Lung (tissue), 12 donors: Measurements from ENCODE around the gene ACSL5. TPM values are rescaled to one million over a fixed set of nuclear protein-coding genes. Genes with fewer than 3 reads are reported as not detected.
A peak's percentile ranks its signal among the peaks of the same experiment; 100 is the strongest.

ENCODE experiments used
- ATAC-seq: fragments of 200-7000 bp; cut with Tn5 transposase; one replicate; pipeline ENCODE4 v1.9.1; 2020; ENCODE audit warnings: moderate number of reproducible peaks; ENCODE audit not compliant: insufficient read depth, low FRiP score
- DNase-seq, 3 donors: peaks; one replicate each; pipeline ENCODE4 v3.0.0-alpha.2; 2013 to 2017
- H3K27ac ChIP-seq, 2 donors: one replicate each; pipeline ENCODE4 v1.5.1; 2013; ENCODE audit warnings: mild to moderate bottlenecking in 2 of 2, moderate library complexity in 2 of 2, control low read depth in 1 of 2, inconsistent platforms in 1 of 2, low read depth in 1 of 2, low read length in 1 of 2
- H3K27me3 ChIP-seq, 3 donors: one replicate each; pipeline ENCODE4 v1.5.1; 2013; ENCODE audit warnings: low read length in 2 of 3; ENCODE audit not compliant: control insufficient read depth in 3 of 3, insufficient read depth in 3 of 3
- H3K36me3 ChIP-seq, 4 donors: one replicate each; pipeline ENCODE4 v1.5.1; 2013; ENCODE audit warnings: low read length in 4 of 4, mild to moderate bottlenecking in 1 of 4, moderate library complexity in 1 of 4; ENCODE audit not compliant: control insufficient read depth in 4 of 4, insufficient read depth in 4 of 4
- H3K4me1 ChIP-seq, 5 donors: one replicate each; pipeline ENCODE4 v1.5.1; 2013; ENCODE audit warnings: low read length in 5 of 5, mild to moderate bottlenecking in 2 of 5, moderate library complexity in 1 of 5; ENCODE audit not compliant: control insufficient read depth in 5 of 5, insufficient read depth in 5 of 5
- H3K4me3 ChIP-seq: one replicate; pipeline ENCODE4 v1.5.1; 2013; ENCODE audit warnings: mild to moderate bottlenecking, control low read depth, moderate library complexity
- H3K9ac ChIP-seq, 2 donors: one replicate each; pipeline ENCODE4 v1.5.1; 2013; ENCODE audit warnings: low read length in 2 of 2, control low read depth in 1 of 2; ENCODE audit not compliant: insufficient read depth in 1 of 2
- H3K9me3 ChIP-seq, 4 donors: one replicate each; pipeline ENCODE4 v1.5.1; 2013; ENCODE audit warnings: low read length in 3 of 4, mild to moderate bottlenecking in 1 of 4, moderate library complexity in 1 of 4; ENCODE audit not compliant: control insufficient read depth in 4 of 4, insufficient read depth in 3 of 4
- WGBS, 2 donors: extraction: QIAGEN DNeasy Blood & Tissue Kit; methylation state at CpG; one replicate each; pipeline ENCODE4 v1.1.7; 2013; 5-methylcytosine and 5-hydroxymethylcytosine counted together
- polyA plus RNA-seq, 2 donors: library from polyadenylated mRNA; stranded (reverse); fragments of 200-250 nt; gene quantifications; one replicate each; pipeline ENCODE4 v1.2.1, GENCODE V29; 2013
- total RNA-seq, 2 donors: library from RNA; depleted of rRNA in 1 of 2; stranded (reverse); fragments of >200 nt in 1 of 2; gene quantifications; one replicate each; pipeline ENCODE4 v1.2.1, GENCODE V29; 2014 to 2021
- TF ChIP-seq, protein P1 (sequence below): IDR thresholded peaks from 2 replicates; pipeline ENCODE4 v1.5.1; 2012; ENCODE audit warnings: mild to moderate bottlenecking; ENCODE audit errors: control extremely low read depth, extremely low read depth
- donor health status: control.
- donor health status: control.
- donor health status: Bipolar disorder and iron deficiency.
- donor health status: healthy.
- donor health status: DM: yes; HTN: yes; CAD: no.

Gene ACSL5
- total and polyA plus RNA-seq, 4 donors = 46.1 to 71.0 (median 62.3) TPM

GRCh38 chr10:112363696-112364688 is 9.9 kb upstream of the ACSL5 start:
- peak; percentile 5 for ATAC-seq
- H3K9me3 ChIP-seq = peaks cover 0 to 2% (median 0%) of the 10 kb centered on the region in 4 donors
- no peaks in the 10 kb centered on the region for H3K36me3 ChIP-seq
- TF ChIP-seq, protein P1, sequence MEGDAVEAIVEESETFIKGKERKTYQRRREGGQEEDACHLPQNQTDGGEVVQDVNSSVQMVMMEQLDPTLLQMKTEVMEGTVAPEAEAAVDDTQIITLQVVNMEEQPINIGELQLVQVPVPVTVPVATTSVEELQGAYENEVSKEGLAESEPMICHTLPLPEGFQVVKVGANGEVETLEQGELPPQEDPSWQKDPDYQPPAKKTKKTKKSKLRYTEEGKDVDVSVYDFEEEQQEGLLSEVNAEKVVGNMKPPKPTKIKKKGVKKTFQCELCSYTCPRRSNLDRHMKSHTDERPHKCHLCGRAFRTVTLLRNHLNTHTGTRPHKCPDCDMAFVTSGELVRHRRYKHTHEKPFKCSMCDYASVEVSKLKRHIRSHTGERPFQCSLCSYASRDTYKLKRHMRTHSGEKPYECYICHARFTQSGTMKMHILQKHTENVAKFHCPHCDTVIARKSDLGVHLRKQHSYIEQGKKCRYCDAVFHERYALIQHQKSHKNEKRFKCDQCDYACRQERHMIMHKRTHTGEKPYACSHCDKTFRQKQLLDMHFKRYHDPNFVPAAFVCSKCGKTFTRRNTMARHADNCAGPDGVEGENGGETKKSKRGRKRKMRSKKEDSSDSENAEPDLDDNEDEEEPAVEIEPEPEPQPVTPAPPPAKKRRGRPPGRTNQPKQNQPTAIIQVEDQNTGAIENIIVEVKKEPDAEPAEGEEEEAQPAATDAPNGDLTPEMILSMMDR = no peak
- H3K27ac ChIP-seq = peak overlapping the region in 1 of 2 donors; percentile 70
- H3K9ac ChIP-seq = no peak overlapping the region
- WGBS, 2 donors = 84 to 88% methylated on average over 22 of the region's 22 CpGs
- DNase-seq = peak in 2 of 3 donors; percentile 19 to 65
- H3K4me3 ChIP-seq = no peak overlapping the region
- peaks cover 0 to 15% (median 10%) of the 10 kb centered on the region in 5 donors for H3K4me1 ChIP-seq
- H3K27me3 ChIP-seq = no peaks in the 10 kb centered on the region

- ATAC-seq (no peak), DNase-seq (no peak)
- no peaks in the 10 kb centered on the region for H3K36me3 ChIP-seq
- no peaks in the 10 kb centered on the region for H3K27me3 ChIP-seq
- TF ChIP-seq, protein P1 = no peak
- no peak overlapping the region for H3K27ac ChIP-seq
- no peak overlapping the region for H3K4me3 ChIP-seq
- no peak overlapping the region for H3K9ac ChIP-seq
- H3K4me1 ChIP-seq = peaks cover 0 to 16% (median 10%) of the 10 kb centered on the region in 5 donors
- 73 to 84% methylated on average over 6 of the region's 6 CpGs for WGBS, 2 donors
- H3K9me3 ChIP-seq = peaks cover 0 to 2% (median 0%) of the 10 kb centered on the region in 4 donors
Observed at GRCh38 chr10:112365014-112365432, 8.9 kb upstream of the ACSL5 start.

GRCh38 chr10:112365451-112365850 is 8.5 kb upstream of the ACSL5 start:
- DNase-seq = no peak
- H3K36me3 ChIP-seq = no peaks in the 10 kb centered on the region
- H3K4me1 ChIP-seq = peaks cover 0 to 15% (median 10%) of the 10 kb centered on the region in 5 donors
- TF ChIP-seq, protein P1 = no peak
- no peak overlapping the region for H3K9ac ChIP-seq
- no peak for ATAC-seq
- H3K27me3 ChIP-seq = no peaks in the 10 kb centered on the region
- no peak overlapping the region for H3K4me3 ChIP-seq
- H3K9me3 ChIP-seq = peaks cover 0 to 2% (median 0%) of the 10 kb centered on the region in 4 donors
- WGBS, 2 donors = 91 to 94% methylated on average over 6 of the region's 6 CpGs
- no peak overlapping the region for H3K27ac ChIP-seq
